WTC11 (cell line): ENCODE data around the gene GALNT9.

Source experiments
- CTCF ChIP-seq: fragments of 200-600 bp; IDR thresholded peaks from 2 replicates; pipeline ENCODE4 v1.8.0; 2022; ENCODE audit warnings: antibody characterized with exemption
- FOXP4 ChIP-seq: sonication (generic); formaldehyde crosslinking; IDR thresholded peaks from 2 replicates; pipeline ENCODE4 v1.8.0; 2022; ENCODE audit warnings: mild to moderate bottlenecking, missing genetic modification reagents
- HMGA2 ChIP-seq: fragments of 250-450 bp; sonication (Bioruptor Pico); IDR thresholded peaks from 2 replicates; pipeline ENCODE4 v1.4.0; 2021; ENCODE audit warnings: mild to moderate bottlenecking, moderate library complexity
- SMAD4 ChIP-seq: sonication (generic); formaldehyde crosslinking; IDR thresholded peaks from 2 replicates; pipeline ENCODE4 v1.8.0; 2022; ENCODE audit warnings: mild to moderate bottlenecking, missing genetic modification reagents
- USF1 ChIP-seq: sonication (generic); formaldehyde crosslinking; IDR thresholded peaks from 2 replicates; pipeline ENCODE4 v1.8.0; 2022; ENCODE audit warnings: mild to moderate bottlenecking, missing genetic modification reagents
- USF2 ChIP-seq: sonication (generic); formaldehyde crosslinking; IDR thresholded peaks from 2 replicates; pipeline ENCODE4 v1.8.1; 2023; ENCODE audit warnings: mild to moderate bottlenecking, missing genetic modification reagents, moderate library complexity

- TF ChIP-seq SMAD4 (CRISPR knock-in tag): no peak
- no peak for TF ChIP-seq HMGA2
- TF ChIP-seq FOXP4 (CRISPR knock-in tag): no peak
- TF ChIP-seq USF2: no peak
- no peak for TF ChIP-seq CTCF
- no peak for TF ChIP-seq USF1 (CRISPR knock-in tag)
Measured at GRCh38 chr12:132229193-132229760, 100.1 kb downstream of the GALNT9 start.
